Measurements from ENCODE around the gene VPS26C. TPM values are rescaled to one million over a fixed set of nuclear protein-coding genes. Genes with fewer than 3 reads are reported as not detected.

VPS26C gene
- total RNA-seq, 1 experiment from 2014 or later: 62.8 TPM

- TF ChIP-seq RELA (CRISPR knock-in tag; IDR thresholded peaks at IDR 0.05; ENCODE audit: borderline replicate concordance): no peak
- TF ChIP-seq ESRRA (CRISPR knock-in tag; IDR thresholded peaks at IDR 0.05; ENCODE audit: borderline replicate concordance): no peak
- no peak for TF ChIP-seq NR2C2 (CRISPR knock-in tag; IDR thresholded peaks at IDR 0.05)
Measured at GRCh38 chr21:37233551-37234146, 33.5 kb downstream of the VPS26C start (continued).

- DNase-seq (ENCODE audit: low spot score) (no peak), ATAC-seq (no peak)
- Mint-ChIP-seq H3K27me3 (ENCODE audit: low read depth) (no peaks in the 10 kb centered on the region), H3K4me1 (no peaks in the 10 kb centered on the region), H3K9me3 (no peaks in the 10 kb centered on the region), H3K27ac (no peak overlapping the region), H3K36me3 (peaks cover 62% of the 10 kb centered on the region), H3K4me3 (no peak overlapping the region)
- TF ChIP-seq GTF2I (CRISPR knock-in tag; conservative IDR thresholded peaks at IDR 0.05) (no peak), PRRX2 (CRISPR knock-in tag; IDR thresholded peaks at IDR 0.05) (no peak), TEAD1 (CRISPR knock-in tag; IDR thresholded peaks at IDR 0.05) (no peak), ZNF423 (CRISPR knock-in tag; IDR thresholded peaks at IDR 0.05) (no peak), NFYB (CRISPR knock-in tag; conservative IDR thresholded peaks at IDR 0.05; ENCODE audit: low read depth) (no peak), TP53 (CRISPR knock-in tag; IDR thresholded peaks at IDR 0.05) (no peak), IRF2 (CRISPR knock-in tag; IDR thresholded peaks at IDR 0.05; ENCODE audit: borderline replicate concordance, low read depth) (no peak), NR1H2 (CRISPR knock-in tag; IDR thresholded peaks at IDR 0.05) (no peak), CREB1 (CRISPR knock-in tag; IDR thresholded peaks at IDR 0.05) (no peak)
- ChIA-PET CTCF (no interaction called here), POLR2A (no interaction called here)
Measured at GRCh38 chr21:37232274-37233018, 34.7 kb downstream of the VPS26C start.

GRCh38 chr21:37231671-37232070, 35.5 kb downstream of the VPS26C start:
- no peak overlapping the region for H3K4me3 Mint-ChIP-seq
- ChIA-PET POLR2A (no interaction called here), CTCF (no interaction called here)
- DNase-seq (ENCODE audit: low spot score) (no peak), ATAC-seq (no peak)
- H3K36me3 Mint-ChIP-seq: peaks cover 60% of the 10 kb centered on the region
- no peaks in the 10 kb centered on the region for H3K9me3 Mint-ChIP-seq
- no peaks in the 10 kb centered on the region for H3K4me1 Mint-ChIP-seq
- no peak overlapping the region for H3K27ac Mint-ChIP-seq
- no peaks in the 10 kb centered on the region for H3K27me3 Mint-ChIP-seq (ENCODE audit: low read depth)
- TF ChIP-seq ZMAT4 (CRISPR knock-in tag; IDR thresholded peaks at IDR 0.05) (no peak), NFE2L1 (CRISPR knock-in tag; IDR thresholded peaks at IDR 0.05) (no peak), ZNF138 (CRISPR knock-in tag; conservative IDR thresholded peaks at IDR 0.05) (no peak), GRHL2 (CRISPR knock-in tag; IDR thresholded peaks at IDR 0.05; ENCODE audit: insufficient replicate concordance, severe bottlenecking) (no peak), USF1 (CRISPR knock-in tag; IDR thresholded peaks at IDR 0.05) (no peak), HMGXB4 (CRISPR knock-in tag; IDR thresholded peaks at IDR 0.05) (no peak), ZNF281 (CRISPR knock-in tag; IDR thresholded peaks at IDR 0.05) (no peak), MXD4 (CRISPR knock-in tag; IDR thresholded peaks at IDR 0.05; ENCODE audit: borderline replicate concordance) (no peak), NR2C2 (CRISPR knock-in tag; IDR thresholded peaks at IDR 0.05) (no peak), RORB (CRISPR knock-in tag; IDR thresholded peaks at IDR 0.05) (no peak), AFF4 (CRISPR knock-in tag; IDR thresholded peaks at IDR 0.05; ENCODE audit: borderline replicate concordance) (no peak), ERG (CRISPR knock-in tag; IDR thresholded peaks at IDR 0.05) (no peak), ZNF416 (CRISPR knock-in tag; IDR thresholded peaks at IDR 0.05) (no peak)
